GM19455 (cell line): Measurements from ENCODE around the gene PPP2R5B.

Source experiments
- ATAC-seq: cut with Tn5 transposase; IDR thresholded peaks from one replicate; pipeline ENCODE4 v1.9.1; 2021; ENCODE audit not compliant: unreplicated experiment

Gene PPP2R5B

DNA sequence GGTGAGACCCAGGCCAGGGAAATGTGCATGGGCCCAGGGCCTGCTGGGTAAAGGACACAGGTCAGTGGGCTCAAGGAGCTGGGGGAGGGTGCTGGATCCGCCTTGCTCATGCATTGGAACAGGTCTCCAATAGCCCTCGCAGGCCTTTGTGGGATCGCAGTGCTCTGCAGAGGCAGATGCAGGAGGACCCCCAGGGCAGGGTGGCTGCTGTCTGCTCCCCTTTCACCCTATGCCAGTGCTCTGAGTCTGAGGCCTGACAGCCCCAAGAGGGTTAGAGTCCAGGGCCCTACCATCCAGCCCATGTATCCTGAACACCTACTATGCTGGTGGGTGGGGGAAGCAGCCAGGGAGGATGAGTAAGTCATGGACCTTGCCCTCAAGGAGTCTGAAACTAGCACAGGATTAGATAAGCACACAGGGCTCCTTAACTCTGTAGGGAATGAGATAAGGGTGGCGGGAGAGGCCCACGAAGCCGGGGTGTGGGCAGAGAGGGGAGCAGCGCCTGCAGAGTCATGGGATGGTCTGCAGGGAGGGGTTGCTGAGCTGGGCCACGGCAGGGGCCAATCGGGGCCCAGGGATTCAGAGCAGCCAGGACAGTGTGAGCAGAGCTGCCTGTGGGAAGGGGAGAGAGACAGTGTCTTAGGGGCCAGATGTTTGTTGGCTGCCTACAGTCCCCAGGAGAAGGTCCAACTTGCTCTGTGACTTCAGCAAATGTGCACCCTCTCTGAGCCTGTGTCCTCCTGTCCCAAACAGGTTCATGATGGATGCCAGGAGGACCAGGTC, 35.6 kb upstream of the PPP2R5B start:
- ATAC-seq: no peak

GRCh38 chr11:64890522-64890939, 34.0 kb upstream of the PPP2R5B start:
- no peak for ATAC-seq

DNA sequence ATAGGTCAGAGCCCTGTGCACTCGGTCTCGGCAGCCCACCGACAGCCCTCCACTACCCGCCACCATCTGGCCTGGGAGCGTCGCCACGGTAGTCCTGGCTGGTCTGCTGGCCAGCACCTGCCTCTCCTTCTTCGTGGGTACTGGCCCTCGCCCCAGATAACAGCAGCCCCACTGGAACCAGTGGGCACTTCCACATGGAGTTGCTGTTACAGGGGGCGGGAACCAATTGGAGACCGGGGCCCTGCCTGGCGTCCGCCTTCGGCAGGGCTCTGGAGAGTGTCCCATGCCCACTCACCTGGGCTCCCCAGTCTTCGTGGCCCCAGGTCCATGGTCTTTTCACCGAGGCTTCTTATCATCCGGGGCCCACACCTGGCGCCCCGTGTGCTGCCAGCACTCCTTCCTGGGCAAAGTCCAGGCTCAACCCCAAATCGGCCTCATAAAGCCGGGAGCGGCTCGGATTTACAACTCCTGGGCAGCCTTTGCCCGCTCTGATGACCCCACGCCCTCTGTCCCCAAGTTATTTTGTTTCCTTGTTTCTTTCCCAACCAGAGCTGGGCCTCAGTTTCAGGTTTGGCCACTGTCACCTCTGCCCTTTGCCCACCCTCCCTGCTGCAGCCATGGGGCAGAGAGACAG, 33.2 kb upstream of the PPP2R5B start:
- ATAC-seq: no peak

DNA sequence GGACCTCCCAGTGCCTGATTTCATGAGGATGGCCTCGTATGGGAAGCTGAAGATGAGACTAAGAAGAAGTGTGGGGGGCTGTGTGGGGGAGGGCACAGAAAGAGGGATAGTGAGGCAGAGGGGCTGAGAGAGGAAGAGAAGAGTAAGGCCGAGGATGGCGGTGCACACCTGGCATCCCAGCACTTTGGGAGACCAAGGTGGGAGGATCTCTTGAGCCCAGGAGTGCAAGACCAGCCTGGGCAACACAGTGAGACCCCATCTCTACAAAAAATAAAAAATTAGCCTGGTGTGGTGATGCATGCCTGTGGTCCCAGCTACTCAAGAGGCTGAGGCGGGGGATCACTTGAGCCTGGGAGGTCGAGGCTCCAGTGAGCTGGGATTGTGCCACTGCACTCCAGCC, 32.6 kb upstream of the PPP2R5B start:
- no peak for ATAC-seq

DNA sequence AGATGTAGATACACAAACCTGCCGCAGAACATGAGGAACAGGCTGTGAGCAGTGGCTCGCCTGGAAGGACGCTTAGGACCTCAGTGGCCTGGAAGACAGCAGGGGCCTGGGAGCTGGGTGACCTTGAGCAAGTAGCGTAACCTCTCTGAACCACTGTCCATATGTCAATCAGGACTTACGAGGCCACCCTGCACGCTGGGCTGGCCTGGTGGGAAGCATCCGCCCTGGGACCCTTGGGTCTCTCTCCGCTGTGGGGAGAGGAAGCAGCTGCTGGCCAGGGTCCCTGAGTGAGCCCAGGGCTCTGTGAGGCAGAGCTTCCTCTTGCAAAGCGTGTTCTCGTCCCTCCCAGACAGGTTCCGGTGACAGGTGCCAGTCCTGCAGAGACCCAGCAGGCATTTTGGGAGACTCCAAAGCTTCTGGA, 32.1 kb upstream of the PPP2R5B start:
- ATAC-seq: no peak

- no peak for ATAC-seq
Observed at GRCh38 chr11:64892838-64893193, 31.7 kb upstream of the PPP2R5B start.

DNA sequence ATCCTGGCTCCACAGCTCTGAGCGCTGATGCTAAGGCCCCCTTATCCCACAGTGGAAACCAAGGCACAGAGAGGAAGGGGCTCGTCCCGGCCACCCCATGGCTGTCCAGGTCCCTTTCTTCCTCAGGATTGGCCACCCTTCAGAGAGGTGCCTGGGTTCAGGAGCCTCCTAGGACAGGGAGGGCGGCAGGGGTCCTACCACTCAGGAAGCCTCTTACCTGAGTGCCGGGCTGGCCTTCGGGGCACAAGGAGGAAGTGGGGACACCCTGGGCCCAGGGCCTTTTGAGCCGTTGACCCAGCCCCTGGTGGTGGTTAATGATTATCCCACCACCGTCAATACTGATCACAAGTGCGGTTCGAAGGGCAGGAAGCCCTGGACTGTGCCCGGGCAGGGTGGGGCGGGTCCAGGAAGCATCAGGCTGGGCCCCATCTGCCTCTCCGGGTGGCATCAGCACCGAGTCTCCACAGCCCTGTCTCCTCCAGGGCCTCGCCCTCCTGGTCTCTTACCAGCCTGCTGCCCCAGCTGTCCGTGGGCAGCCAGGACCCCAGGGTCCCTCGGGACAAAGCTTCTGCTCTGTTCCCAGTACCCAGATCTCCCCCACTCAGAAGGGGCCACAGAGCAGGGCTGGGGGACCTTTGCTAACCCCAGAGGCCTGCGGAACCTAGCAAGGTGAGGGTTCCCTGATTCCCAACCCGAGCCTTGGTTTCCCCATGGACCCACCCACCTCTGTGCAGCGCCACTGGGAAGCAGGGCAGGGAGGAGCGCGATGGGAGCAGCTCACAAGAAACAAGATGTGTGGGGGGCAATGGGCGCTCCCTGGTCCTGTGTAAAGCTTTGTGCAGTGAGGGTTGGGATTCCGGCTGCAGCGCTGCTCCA, 31.1 kb upstream of the PPP2R5B start:
- ATAC-seq: no peak

DNA sequence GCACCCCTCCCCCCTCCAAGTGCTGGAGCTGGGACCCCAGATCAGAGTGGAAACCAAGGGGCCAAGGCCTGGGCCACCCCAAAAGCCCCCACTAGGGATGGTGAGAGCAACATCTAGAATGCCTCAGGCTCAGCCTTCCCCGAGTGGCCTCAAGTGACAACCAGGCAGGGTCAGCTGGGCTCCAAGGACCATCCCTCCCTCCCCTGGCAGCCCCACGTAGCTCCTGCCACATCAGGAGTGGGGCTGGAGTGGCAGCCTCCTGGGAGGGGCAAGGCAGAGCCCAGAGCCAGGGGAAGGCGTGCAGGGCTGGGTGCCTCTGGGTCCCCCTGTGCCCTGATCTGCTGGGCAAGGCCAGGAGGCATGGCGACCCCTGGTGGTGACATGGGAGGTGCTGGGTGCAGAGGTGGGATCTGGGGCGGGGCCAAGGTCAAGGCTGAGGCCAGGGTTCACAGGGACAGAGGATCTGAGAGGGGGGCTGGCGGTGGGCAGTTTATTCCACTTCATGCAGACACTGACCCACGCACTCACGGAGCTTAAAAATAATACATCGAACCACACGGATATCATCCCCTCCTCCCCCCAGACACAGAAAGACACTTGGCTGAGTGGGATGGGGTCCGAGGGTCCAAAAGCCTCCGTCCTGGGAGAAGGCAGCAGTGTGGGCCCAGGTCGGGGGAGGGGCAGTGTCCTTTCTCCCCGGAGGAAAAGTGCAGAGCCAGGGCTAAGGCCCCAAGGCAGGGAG, 30.2 kb upstream of the PPP2R5B start:
- ATAC-seq: no peak

DNA sequence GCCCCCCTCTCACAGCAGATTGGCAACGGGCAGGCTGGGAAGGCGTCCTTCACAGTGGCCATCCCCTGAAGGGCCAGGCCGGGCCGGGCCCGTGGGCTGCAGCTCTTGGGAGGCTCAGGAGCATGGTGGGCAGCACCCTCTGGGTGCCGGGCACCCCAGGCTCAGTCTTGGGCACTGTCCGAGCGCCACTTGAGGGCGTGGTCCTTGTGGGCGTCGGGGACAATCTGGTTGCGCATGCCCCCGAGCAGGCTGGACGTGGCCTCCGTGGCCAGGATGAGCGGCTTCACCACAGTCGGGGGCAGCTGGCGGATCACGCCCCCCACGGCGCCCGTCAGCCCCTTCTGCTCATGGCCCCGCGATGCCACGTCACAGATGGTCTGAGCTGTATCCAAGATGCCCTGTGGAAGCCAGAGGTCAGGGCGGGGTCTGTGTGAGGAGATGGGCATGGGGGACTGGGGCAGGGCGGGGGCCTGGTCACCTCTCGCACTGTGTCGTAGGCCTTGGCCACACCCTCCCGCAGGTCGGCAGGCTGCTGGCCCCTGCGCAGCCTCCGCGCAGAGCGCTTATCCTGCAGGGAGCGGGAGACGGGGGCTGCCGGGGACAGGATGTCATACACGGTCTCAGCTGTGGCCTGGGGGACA, 29.6 kb upstream of the PPP2R5B start:
- no peak for ATAC-seq

DNA sequence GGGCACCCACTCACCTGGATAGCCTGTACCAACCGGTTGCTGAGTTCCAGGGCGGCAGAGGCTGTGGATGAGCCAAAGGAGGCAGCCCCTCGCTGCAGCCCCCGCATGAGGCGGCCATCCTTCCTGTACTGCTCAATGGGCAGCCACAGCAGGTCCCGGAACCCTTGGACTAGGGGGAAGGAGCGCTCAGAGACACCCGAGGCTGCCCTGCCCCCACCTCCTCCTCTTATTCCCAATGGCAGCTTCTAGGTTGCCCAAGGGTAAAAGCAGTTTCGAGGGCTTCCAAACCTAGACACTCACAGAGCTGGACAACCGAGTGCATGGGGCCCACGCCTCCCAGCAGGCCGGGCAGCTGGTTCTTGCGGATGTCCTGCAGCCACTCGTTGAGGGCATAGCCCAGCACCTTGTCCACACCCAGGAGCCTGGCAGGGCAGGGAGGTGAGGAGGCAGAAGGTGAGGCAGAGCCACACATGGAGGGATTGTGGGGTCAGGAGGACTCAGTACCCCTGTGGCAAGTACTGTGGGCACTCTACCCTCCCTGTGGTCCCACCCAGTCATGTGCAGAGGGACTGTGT, 28.0 kb upstream of the PPP2R5B start:
- no peak for ATAC-seq

- no peak for ATAC-seq
Observed at GRCh38 chr11:64897381-64898075, 27.0 kb upstream of the PPP2R5B start.

GRCh38 chr11:64898076-64898445, 26.4 kb upstream of the PPP2R5B start:
- ATAC-seq: no peak

GRCh38 chr11:64898541-64898940, 25.9 kb upstream of the PPP2R5B start:
- no peak for ATAC-seq

GRCh38 chr11:64900263-64900678, 24.2 kb upstream of the PPP2R5B start:
- ATAC-seq: no peak

GRCh38 chr11:64900774-64901173, 23.7 kb upstream of the PPP2R5B start:
- ATAC-seq: no peak

- ATAC-seq: no peak
Observed at GRCh38 chr11:64902102-64902900, 22.2 kb upstream of the PPP2R5B start.

DNA sequence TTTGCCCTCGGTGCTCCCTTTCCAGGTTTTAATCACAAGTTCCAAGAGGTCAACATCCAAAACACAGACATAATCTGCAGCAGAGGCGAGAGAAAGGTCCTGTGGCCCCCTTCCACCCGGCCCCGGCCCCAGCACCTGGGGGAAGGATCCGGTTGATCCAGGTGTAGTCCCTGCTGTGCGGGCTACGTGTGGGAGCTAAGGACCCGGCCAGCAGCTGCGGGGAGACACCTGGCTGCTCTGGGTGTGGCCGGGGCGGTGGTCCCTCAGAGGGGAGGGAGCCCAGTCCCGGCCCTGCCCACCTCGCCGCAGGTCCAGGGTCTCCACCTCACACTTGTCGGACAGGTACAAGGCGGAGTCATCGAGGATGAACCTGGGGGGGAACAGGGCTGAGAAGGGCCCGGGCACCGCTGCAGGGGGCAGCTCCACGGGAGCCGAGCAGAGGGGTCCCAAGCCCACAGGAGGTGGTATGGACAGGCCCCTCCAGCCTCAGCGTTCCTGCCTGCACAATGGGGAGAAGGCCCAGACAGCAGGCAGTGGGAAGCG, 21.1 kb upstream of the PPP2R5B start:
- no peak for ATAC-seq

- ATAC-seq: no peak
Observed at GRCh38 chr11:64905516-64906313, 18.8 kb upstream of the PPP2R5B start.
